Upper lobe of left lung (tissue), 6 donors: ENCODE data around the gene PPP2R2C. TPM values are rescaled to one million over a fixed set of nuclear protein-coding genes. Genes with fewer than 3 reads are reported as not detected.

Experiments used
- ATAC-seq, 2 donors: fragments of 200-7000 bp; cut with Tn5 transposase; one replicate each; pipeline ENCODE4 v1.9.1; 2022; ENCODE audit warnings: mild to moderate bottlenecking in 2 of 2, moderate library complexity in 2 of 2; ENCODE audit not compliant: low FRiP score in 2 of 2
- DNase-seq, 2 donors: peaks; one replicate each; pipeline ENCODE4 v3.0.0-alpha.2; 2019 to 2020
- H3K27ac ChIP-seq, 4 donors: fragments of 200-600 bp; sonication (generic); one replicate each; pipeline ENCODE4 v1.5.1; 2016 to 2019
- H3K27me3 ChIP-seq, 4 donors: fragments of 200-600 bp; sonication (generic); one replicate each; pipeline ENCODE4 v1.5.1; 2017 to 2019
- H3K36me3 ChIP-seq, 4 donors: fragments of 200-600 bp; sonication (generic); one replicate each; pipeline ENCODE4 v1.5.1; 2016 to 2019
- H3K4me1 ChIP-seq, 4 donors: fragments of 200-600 bp; sonication (generic); one replicate each; pipeline ENCODE4 v1.5.1; 2018 to 2019
- H3K4me3 ChIP-seq, 4 donors: fragments of 200-600 bp; sonication (generic); one replicate each; pipeline ENCODE4 v1.5.1; 2017 to 2019; ENCODE audit warnings: mild to moderate bottlenecking in 2 of 4, moderate library complexity in 1 of 4
- H3K9me3 ChIP-seq, 4 donors: fragments of 200-600 bp; sonication (generic); one replicate each; pipeline ENCODE4 v1.5.1; 2018 to 2019
- CTCF ChIP-seq, 6 experiments: fragments of 450-650 bp in 4 of 6; fragments of 200-600 bp in 2 of 6; sonication (generic) in 2 of 6; IDR thresholded peaks; one replicate each; pipeline ENCODE4 v1.5.1; 2016 to 2019; ENCODE audit warnings: antibody characterized with exemption in 6 of 6
- EP300 ChIP-seq, 4 donors: sonication (generic); formaldehyde crosslinking; IDR thresholded peaks; one replicate each; pipeline ENCODE4 v1.5.1; 2017; ENCODE audit warnings: antibody characterized with exemption in 4 of 4, control low read depth in 2 of 4
- POLR2A ChIP-seq, 4 donors: fragments of 450-650 bp; IDR thresholded peaks; one replicate each; pipeline ENCODE4 v1.5.1; 2016 to 2017; ENCODE audit warnings: antibody characterized with exemption in 4 of 4, mild to moderate bottlenecking in 2 of 4
- POLR2AphosphoS5 ChIP-seq, 2 donors: sonication (generic); formaldehyde crosslinking; IDR thresholded peaks; one replicate each; pipeline ENCODE4 v1.5.1; 2017; ENCODE audit warnings: antibody characterized with exemption in 2 of 2
- WGBS, 2 donors: methylation state at CpG; one replicate each; pipeline ENCODE4 v1.1.5; 2017 to 2018; 5-methylcytosine and 5-hydroxymethylcytosine counted together
- total RNA-seq, 6 donors: library from RNA; depleted of rRNA in 4 of 6; stranded (reverse); fragments of >200 nt in 4 of 6; gene quantifications; one replicate each; pipeline versions ENCODE4 v1.1.0 to v1.2.1, GENCODE V29; 2016 to 2021
- donor health status: DM: no; HTN: no; CAD: no; lungs with moderate emphysema.
- donor health status: DM: no; HTN: yes; CAD: no; lungs with severe emphysema.

Gene PPP2R2C
- total RNA-seq, 6 donors from 2014 or later = 0.09 to 0.17 TPM; not detected in 4

- H3K27me3 ChIP-seq = no peaks in the 10 kb centered on the region
- H3K9me3 ChIP-seq = no peaks in the 10 kb centered on the region
- H3K4me3 ChIP-seq = no peak overlapping the region
- TF ChIP-seq CTCF (IDR thresholded peaks at IDR 0.05) (no peak), POLR2A (IDR thresholded peaks at IDR 0.05) (no peak), EP300 (IDR thresholded peaks at IDR 0.05) (no peak)
- DNase-seq (no peak), ATAC-seq (no peak)
- no peaks in the 10 kb centered on the region for H3K36me3 ChIP-seq
- WGBS, 2 donors = 72 to 76% methylated on average over 5 to 8 of the region's 8 CpGs
- H3K27ac ChIP-seq = no peak overlapping the region
- H3K4me1 ChIP-seq = no peaks in the 10 kb centered on the region
Measured at GRCh38 chr4:6350646-6351045, 121.8 kb downstream of the PPP2R2C start.

- 70 to 74% methylated on average over 17 to 19 of the region's 19 CpGs for WGBS, 2 donors
- H3K4me3 ChIP-seq = no peak overlapping the region
- no peak overlapping the region for H3K27ac ChIP-seq
- H3K36me3 ChIP-seq = no peaks in the 10 kb centered on the region
- no peak for DNase-seq
- ATAC-seq = no peak
- no peaks in the 10 kb centered on the region for H3K4me1 ChIP-seq
- H3K9me3 ChIP-seq = no peaks in the 10 kb centered on the region
- no peak for TF ChIP-seq CTCF (IDR thresholded peaks at IDR 0.05)
- no peak for TF ChIP-seq POLR2A (IDR thresholded peaks at IDR 0.05)
- TF ChIP-seq POLR2AphosphoS5 (IDR thresholded peaks at IDR 0.05) = no peak
- TF ChIP-seq EP300 (IDR thresholded peaks at IDR 0.05) = no peak
- H3K27me3 ChIP-seq = no peaks in the 10 kb centered on the region
Measured at GRCh38 chr4:6349896-6350603, 122.4 kb downstream of the PPP2R2C start.

- TF ChIP-seq POLR2A (IDR thresholded peaks at IDR 0.05) = no peak
- TF ChIP-seq CTCF (IDR thresholded peaks at IDR 0.05) = no peak
- no peak for TF ChIP-seq POLR2AphosphoS5 (IDR thresholded peaks at IDR 0.05)
- no peak for TF ChIP-seq EP300 (IDR thresholded peaks at IDR 0.05)
- H3K4me1 ChIP-seq = no peaks in the 10 kb centered on the region
- no peaks in the 10 kb centered on the region for H3K36me3 ChIP-seq
- no peak overlapping the region for H3K4me3 ChIP-seq
- H3K9me3 ChIP-seq = no peaks in the 10 kb centered on the region
- H3K27me3 ChIP-seq = no peaks in the 10 kb centered on the region
- ATAC-seq (no peak), DNase-seq (no peak)
- H3K27ac ChIP-seq = no peak overlapping the region
- 84 to 91% methylated on average over 4 of the region's 4 CpGs for WGBS, 2 donors
Measured at GRCh38 chr4:6348408-6348807, 124.0 kb downstream of the PPP2R2C start.

- Histone ChIP-seq H3K4me3 (no peak overlapping the region), H3K27me3 (no peaks in the 10 kb centered on the region), H3K4me1 (no peaks in the 10 kb centered on the region), H3K36me3 (no peaks in the 10 kb centered on the region), H3K9me3 (no peaks in the 10 kb centered on the region), H3K27ac (no peak overlapping the region)
- ATAC-seq (no peak), DNase-seq (peak in 1 of 2 donors; percentile 60)
- 33 to 69% methylated on average over 1 to 17 of the region's 17 CpGs for WGBS, 2 donors
- TF ChIP-seq POLR2AphosphoS5 (IDR thresholded peaks at IDR 0.05) = no peak
- no peak for TF ChIP-seq CTCF (IDR thresholded peaks at IDR 0.05)
- no peak for TF ChIP-seq POLR2A (IDR thresholded peaks at IDR 0.05)
- TF ChIP-seq EP300 (IDR thresholded peaks at IDR 0.05) = no peak
Measured at GRCh38 chr4:6347511-6348045, 124.8 kb downstream of the PPP2R2C start.
